NCI-H128 (cell line): ENCODE results near the gene THRB.
"Not testable (repeated sequence)": the region's sequence is repeated elsewhere in the genome, so short reads cannot be mapped to it uniquely, and the experiment has no call there.

Experiments
- DNase-seq: peaks from one replicate; lab custom pipeline; 2025; ENCODE audit not compliant: unreplicated experiment; lab: John Stamatoyannopoulos, UW

THRB gene

GRCh38 chr3:24407980-24408680, 86.5 kb downstream of the THRB start:
- no peak for DNase-seq

GRCh38 chr3:24406900-24407299, 87.8 kb downstream of the THRB start:
- no peak for DNase-seq

GRCh38 chr3:24405057-24405456, 89.6 kb downstream of the THRB start:
- DNase-seq: no peak

- DNase-seq: no peak
These were observed 92.9 kb downstream of the THRB start for GRCh38 chr3:24401811-24402185.

GRCh38 chr3:24401090-24401810, 93.4 kb downstream of the THRB start:
- no peak for DNase-seq

GRCh38 chr3:24400450-24400849, 94.2 kb downstream of the THRB start:
- DNase-seq: no peak

GRCh38 chr3:24400015-24400414, 94.6 kb downstream of the THRB start:
- no peak for DNase-seq

GRCh38 chr3:24399614-24400013, 95.0 kb downstream of the THRB start:
- no peak for DNase-seq

GRCh38 chr3:24398712-24399111, 95.9 kb downstream of the THRB start:
- not testable (repeated sequence) for DNase-seq

GRCh38 chr3:24396338-24396737, 98.3 kb downstream of the THRB start:
- DNase-seq: no peak

- no peak for DNase-seq
These were observed 99.9 kb downstream of the THRB start for GRCh38 chr3:24394754-24395153.

GRCh38 chr3:24393316-24393715, 101.3 kb downstream of the THRB start:
- DNase-seq: no peak

GRCh38 chr3:24390169-24391130, 104.2 kb downstream of the THRB start:
- no peak for DNase-seq

- DNase-seq: no peak
These were observed 105.3 kb downstream of the THRB start for GRCh38 chr3:24389108-24390090.

GRCh38 chr3:24388611-24389010, 106.0 kb downstream of the THRB start:
- no peak for DNase-seq

- DNase-seq: no peak
These were observed 106.5 kb downstream of the THRB start for GRCh38 chr3:24388159-24388558.

GRCh38 chr3:24387493-24387892, 107.2 kb downstream of the THRB start:
- no peak for DNase-seq

- no peak for DNase-seq
These were observed 107.7 kb downstream of the THRB start for GRCh38 chr3:24387000-24387399.

GRCh38 chr3:24386458-24386857, 108.2 kb downstream of the THRB start:
- no peak for DNase-seq

- no peak for DNase-seq
These were observed 109.5 kb downstream of the THRB start for GRCh38 chr3:24385012-24385615.
